Heart right ventricle (tissue), 16 donors: ENCODE results near the gene ZNF644. TPM values are rescaled to one million over a fixed set of nuclear protein-coding genes. Genes with fewer than 3 reads are reported as not detected.

Source experiments
- ATAC-seq, 8 donors: fragments of 200-7000 bp; cut with Tn5 transposase; one replicate each; pipeline ENCODE4 v1.9.1; 2020; ENCODE audit warnings: mild to moderate bottlenecking in 8 of 8, moderate library complexity in 8 of 8, moderate number of reproducible peaks in 1 of 8
- DNase-seq, 2 donors: peaks; one replicate each; pipeline ENCODE4 v3.0.0-alpha.2; 2020
- H3K27ac ChIP-seq, 10 donors: fragments of 200-600 bp; sonication (generic) in 2 of 10; one replicate each; pipeline versions ENCODE4 v1.5.0 to v1.8.0; 2020 to 2022; ENCODE audit warnings: mild to moderate bottlenecking in 3 of 10
- H3K27me3 ChIP-seq, 7 donors: fragments of 200-600 bp; one replicate each; pipeline ENCODE4 v1.8.0; 2021 to 2022; ENCODE audit warnings: mild to moderate bottlenecking in 2 of 7
- H3K36me3 ChIP-seq, 9 donors: fragments of 200-600 bp; sonication (generic) in 1 of 9; one replicate each; pipeline versions ENCODE4 v1.5.0 to v1.8.0; 2020 to 2022; ENCODE audit warnings: mild to moderate bottlenecking in 2 of 9
- H3K4me1 ChIP-seq, 9 donors: fragments of 200-600 bp; sonication (generic) in 1 of 9; one replicate each; pipeline versions ENCODE4 v1.5.0 to v1.8.0; 2020 to 2022; ENCODE audit warnings: mild to moderate bottlenecking in 4 of 9
- H3K4me3 ChIP-seq, 10 donors: fragments of 200-600 bp; sonication (generic) in 2 of 10; one replicate each; pipeline versions ENCODE4 v1.5.0 to v1.8.0; 2020 to 2022; ENCODE audit warnings: mild to moderate bottlenecking in 7 of 10, moderate library complexity in 2 of 10
- H3K9me3 ChIP-seq, 11 donors: fragments of 200-600 bp in 10 of 11; sonication (generic) in 2 of 11; one replicate each; pipeline versions ENCODE4 v1.5.0 to v1.8.0; 2013 to 2022; ENCODE audit warnings: mild to moderate bottlenecking in 2 of 11, control low read depth in 1 of 11, moderate library complexity in 1 of 11
- CTCF ChIP-seq, 9 donors: fragments of 200-600 bp; sonication (generic) in 2 of 9; IDR thresholded peaks; one replicate each; pipeline versions ENCODE4 v1.5.0 to v1.8.0; 2021 to 2022; ENCODE audit warnings: antibody characterized with exemption in 9 of 9, mild to moderate bottlenecking in 5 of 9, moderate library complexity in 1 of 9
- WGBS, 2 donors: extraction: QIAGEN DNeasy Blood & Tissue Kit; methylation state at CpG; one replicate each; pipeline ENCODE4 v1.1.7; 2013; ENCODE audit warnings: inconsistent platforms in 1 of 2; 5-methylcytosine and 5-hydroxymethylcytosine counted together
- intact Hi-C, 10 donors: fragments of 100-400 bp; cut with DNase I; formaldehyde crosslinking; loops; one replicate each; pipeline versions ENCODE4 v1.11.1 to v1.14.2; 2022
- polyA plus RNA-seq, 2 donors: library from polyadenylated mRNA; stranded (reverse); fragments of 200-250 nt; gene quantifications; one replicate each; pipeline ENCODE4 v1.2.3, GENCODE V29; 2013
- total RNA-seq, 10 donors: library from RNA; stranded (reverse); fragmentation: NEBNext Ultra II Directional in 3 of 10; extraction: Animal tissue kit (Norgen Biotek cat#: 25700) in 3 of 10; gene quantifications; one replicate each; pipeline versions ENCODE4 v1.2.1 to v1.2.4, GENCODE V29; 2021 to 2023
- donor health status: Arrhythmogenic right ventricular cardiomyopathy.
- donor health status: ischemic (EF 13 %, LVEDD 7.1; RV severe dilation, severe dysfunction).
- donor health status: healthy with polysubstance abuse.
- donor health status: DM: no; HTN: yes; CAD: no.
- donor health status: DM: no; HTN: no; CAD: no.
- donor health status: ischemic (EF 25% LVEDD 6.9; RV normal size, moderate dysfunction).
- donor health status: ischemic (EF 25% LVEDD 5.7; RV mildly dilated, moderate dysfunction).
- donor health status: healthy.
- donor health status: DM: yes; HTN: yes; CAD: no.
- donor health status: Ischemic cardiomyopathy.
- donor health status: ischemic (EF 35%, LVEDD 5.7; RV mildly dilated, moderate dysfunction).
- donor health status: nonischemic (EF 11% LVEDD 7.7; RV severe dilation, severe dysfunction).
- donor health status: DM: yes; HTN: yes; CAD: no.
- donor health status: PGD.
- donor health status: ischemic (EF 29% LVEDD 5.4; RV normal size, mild dysfunction).
- donor health status: nonischemic (EF 23%, LVEDD 6.1; RV moderate dilation, normal function).

The ZNF644 gene
- total and polyA plus RNA-seq, 12 donors: 10.7 to 48.0 (median 33.6) TPM

- no peak for ATAC-seq
- no peaks in the 10 kb centered on the region for H3K4me1 ChIP-seq
Observed at GRCh38 chr1:90882221-90882620, 139.6 kb downstream of the ZNF644 start.

GRCh38 chr1:90881034-90881433, 140.8 kb downstream of the ZNF644 start:
- no peak overlapping the region for H3K4me3 ChIP-seq
- ATAC-seq (no peak), DNase-seq (no peak)
- H3K27me3 ChIP-seq: no peaks in the 10 kb centered on the region
- no peaks in the 10 kb centered on the region for H3K4me1 ChIP-seq
- intact Hi-C loops: no loop called here
- H3K27ac ChIP-seq: no peak overlapping the region
- no peak for TF ChIP-seq CTCF (IDR thresholded peaks at IDR 0.05)
- peaks cover 0 to 56% (median 10%) of the 10 kb centered on the region in 11 donors for H3K9me3 ChIP-seq
- no peaks in the 10 kb centered on the region for H3K36me3 ChIP-seq

More at GRCh38 chr1:90882221-90882620, 139.6 kb downstream of the ZNF644 start:
- Histone ChIP-seq H3K36me3 (no peaks in the 10 kb centered on the region), H3K4me3 (no peak overlapping the region), H3K27me3 (no peaks in the 10 kb centered on the region), H3K27ac (no peak overlapping the region), H3K9me3 (peaks cover 0 to 52% (median 10%) of the 10 kb centered on the region in 11 donors)
- DNase-seq: no peak
- no peak for TF ChIP-seq CTCF (IDR thresholded peaks at IDR 0.05)
- 58 to 60% methylated on average over 3 of the region's 3 CpGs for WGBS, 2 donors
- intact Hi-C loops: no loop called here

- DNase-seq (no peak), ATAC-seq (no peak)
- H3K4me1 ChIP-seq: no peaks in the 10 kb centered on the region
- intact Hi-C loops: no loop called here
- H3K4me3 ChIP-seq: no peak overlapping the region
- no peaks in the 10 kb centered on the region for H3K27me3 ChIP-seq
- H3K27ac ChIP-seq: no peak overlapping the region
- TF ChIP-seq CTCF (IDR thresholded peaks at IDR 0.05): no peak
- no peaks in the 10 kb centered on the region for H3K36me3 ChIP-seq
- 93 to 98% methylated on average over 1 of the region's 1 CpG for WGBS, 2 donors
- H3K9me3 ChIP-seq: peaks cover 0 to 56% (median 10%) of the 10 kb centered on the region in 11 donors
Observed at GRCh38 chr1:90879281-90879680, 142.6 kb downstream of the ZNF644 start.

- DNase-seq (no peak), ATAC-seq (no peak)
- intact Hi-C loops: no loop called here
- WGBS, 2 donors: 79 to 81% methylated on average over 3 of the region's 3 CpGs
- no peaks in the 10 kb centered on the region for H3K4me1 ChIP-seq
- H3K36me3 ChIP-seq: no peaks in the 10 kb centered on the region
- no peaks in the 10 kb centered on the region for H3K27me3 ChIP-seq
- TF ChIP-seq CTCF (IDR thresholded peaks at IDR 0.05): no peak
- no peak overlapping the region for H3K27ac ChIP-seq
- H3K4me3 ChIP-seq: no peak overlapping the region
- peaks cover 0 to 39% (median 10%) of the 10 kb centered on the region in 11 donors for H3K9me3 ChIP-seq
Observed at GRCh38 chr1:90876101-90876500, 145.7 kb downstream of the ZNF644 start.
